GM21619 (cell line): Measurements from ENCODE around the gene RSPH1.

ENCODE experiments used
- ATAC-seq: cut with Tn5 transposase; IDR thresholded peaks from one replicate; pipeline ENCODE4 v1.9.1; 2021; ENCODE audit not compliant: unreplicated experiment

Gene RSPH1

GRCh38 chr21:42513985-42514882, 18.2 kb upstream of the RSPH1 start:
- ATAC-seq: peak; percentile 49

GRCh38 chr21:42513151-42513984, 17.3 kb upstream of the RSPH1 start, which contains the start of gene SLC37A1:
TSS of gene SLC37A1 (plus strand) at chr21:42513852. CDS start at chr21:42518455, 4,603 bp downstream.
- peak; percentile 55 for ATAC-seq

- ATAC-seq: no peak
These were observed 16.5 kb upstream of the RSPH1 start for GRCh38 chr21:42512346-42513034.

GRCh38 chr21:42509244-42509643, 13.2 kb upstream of the RSPH1 start:
- no peak for ATAC-seq

GRCh38 chr21:42508371-42508770, 12.3 kb upstream of the RSPH1 start:
- no peak for ATAC-seq

GRCh38 chr21:42507418-42507817, 11.4 kb upstream of the RSPH1 start:
- no peak for ATAC-seq

- ATAC-seq: peak; percentile 91
These were observed 9.2 kb upstream of the RSPH1 start for GRCh38 chr21:42505090-42505726.

- ATAC-seq: no peak
These were observed 7.7 kb upstream of the RSPH1 start for GRCh38 chr21:42503711-42504110.

GRCh38 chr21:42500736-42501135, 4.7 kb upstream of the RSPH1 start:
- no peak for ATAC-seq

GRCh38 chr21:42500225-42500624, 4.2 kb upstream of the RSPH1 start:
- ATAC-seq: no peak

- ATAC-seq: no peak
These were observed 3.6 kb upstream of the RSPH1 start for GRCh38 chr21:42499444-42500112.

GRCh38 chr21:42498012-42498411, 2.0 kb upstream of the RSPH1 start:
- no peak for ATAC-seq

- ATAC-seq: peak; percentile 2
These were observed 797 bp upstream of the RSPH1 start for GRCh38 chr21:42496839-42497202.

- peak; percentile 20 for ATAC-seq
These were observed 282 bp downstream of the RSPH1 start for GRCh38 chr21:42495765-42496119.

- no peak for ATAC-seq
These were observed 997 bp downstream of the RSPH1 start for GRCh38 chr21:42495027-42495426.

- ATAC-seq: no peak
These were observed 2.6 kb downstream of the RSPH1 start for GRCh38 chr21:42493109-42494060.

GRCh38 chr21:42492201-42492600, 3.8 kb downstream of the RSPH1 start:
- ATAC-seq: no peak

- no peak for ATAC-seq
These were observed 4.7 kb downstream of the RSPH1 start for GRCh38 chr21:42491328-42491727.

GRCh38 chr21:42490720-42491119, 5.3 kb downstream of the RSPH1 start:
- ATAC-seq: no peak
